A549 (cell line): ENCODE data around the gene GRK1. TPM values are rescaled to one million over a fixed set of nuclear protein-coding genes. Genes with fewer than 3 reads are reported as not detected.
"Not testable (repeated sequence)": the region's sequence is repeated elsewhere in the genome, so short reads cannot be mapped to it uniquely, and the experiment has no call there.

Experiments used
- ATAC-seq, 2 experiments: fragments of 200-7000 bp in 1 of 2; fragments of >200 bp in 1 of 2; cut with Nextera tagmentation in 1 of 2; cut with Tn5 transposase in 1 of 2; 3 replicates each; pipeline versions ENCODE4 v1.8.0 to v1.9.1; 2018 to 2020; ENCODE audit warnings: mild to moderate bottlenecking in 1 of 2, moderate library complexity in 1 of 2
- CTCF ChIA-PET: fragments of 300-600 bp; sonication (Branson Sonifier 250); formaldehyde crosslinking; extraction: SDS; loops from one replicate; lab custom pipeline; 2021; ENCODE audit warnings: antibody characterized with exemption, inconsistent platforms; lab: Yijun Ruan, JAX
- POLR2A ChIA-PET: fragments of 350-600 bp; formaldehyde crosslinking; extraction: SDS; loops from one replicate; lab custom pipeline; 2021; ENCODE audit warnings: antibody characterized with exemption, inconsistent platforms; lab: Yijun Ruan, JAX
- DNase-seq, 2 experiments: peaks; one replicate each; pipeline versions ENCODE4 v3.0.0 to v3.0.0-alpha.2; 2011 to 2016; ENCODE audit warnings: low read depth in 1 of 2, low spot score in 1 of 2
- FAIRE-seq: peaks from 2 replicates; lab custom pipeline; 2011; peaks lifted over from hg19 to GRCh38; lab: Jason Lieb, UNC
- H3K27ac ChIP-seq, 2 experiments: fragments of >200 bp; sonication (Bioruptor Twin); formaldehyde crosslinking; 3 replicates each; pipeline ENCODE4 v1.5.1; 2016 to 2017
- H3K4me1 ChIP-seq: fragments of >200 bp; sonication (Bioruptor Twin); formaldehyde crosslinking; 3 replicates; pipeline ENCODE4 v1.6.1; 2016
- H3K4me2 ChIP-seq: fragments of >200 bp; sonication (Bioruptor Twin); formaldehyde crosslinking; 3 replicates; pipeline ENCODE4 v1.6.1; 2016
- H3K4me3 ChIP-seq: fragments of >200 bp; sonication (Bioruptor Twin); formaldehyde crosslinking; 3 replicates; pipeline ENCODE4 v1.5.1; 2016
- H3K9me3 ChIP-seq: fragments of >200 bp; sonication (Bioruptor Twin); formaldehyde crosslinking; 3 replicates; pipeline ENCODE4 v1.6.1; 2016
- ESRRA ChIP-seq: fragments of 150-350 bp; IDR thresholded peaks from 2 replicates; pipeline ENCODE4 v1.6.1; 2014; ENCODE audit warnings: mild to moderate bottlenecking, low read length, borderline replicate concordance
- GATA3 ChIP-seq: IDR thresholded peaks from 2 replicates; pipeline ENCODE4 v1.6.1; 2012; ENCODE audit warnings: borderline replicate concordance
- HDAC2 ChIP-seq: fragments of 200-600 bp; sonication (generic); IDR thresholded peaks from 2 replicates; pipeline ENCODE4 v1.6.1; 2016
- HOXB13 ChIP-seq: fragments of 250-450 bp; sonication (Bioruptor Pico); IDR thresholded peaks from 2 replicates; pipeline ENCODE4 v1.5.0; 2020; ENCODE audit warnings: low read depth, mild to moderate bottlenecking, moderate library complexity
- NPAS2 ChIP-seq: fragments of 250-450 bp; sonication (Bioruptor Pico); IDR thresholded peaks from 2 replicates; pipeline ENCODE4 v1.8.0; 2022; ENCODE audit warnings: mild to moderate bottlenecking, moderate library complexity, borderline replicate concordance
- POLR2A ChIP-seq: IDR thresholded peaks from 2 replicates; pipeline ENCODE4 v1.6.1; 2012; ENCODE audit warnings: mild to moderate bottlenecking, low read length
- POLR2AphosphoS2 ChIP-seq: conservative IDR thresholded peaks from 2 replicates; pipeline ENCODE4 v1.6.1; 2012; ENCODE audit warnings: low read length, improper control_type of control experiment, inconsistent platforms
- RNF2 ChIP-seq: fragments of 200-600 bp; sonication (generic); IDR thresholded peaks from 2 replicates; pipeline ENCODE4 v1.6.1; 2016; ENCODE audit warnings: low read depth, mild to moderate bottlenecking, antibody characterized with exemption, moderate library complexity, borderline replicate concordance
- TFCP2L1 ChIP-seq: fragments of 250-450 bp; sonication (Bioruptor Pico); IDR thresholded peaks from 2 replicates; pipeline ENCODE4 v1.5.0; 2021; ENCODE audit warnings: mild to moderate bottlenecking
- ZSCAN20 ChIP-seq: fragments of 250-450 bp; sonication (Bioruptor Pico); IDR thresholded peaks from 2 replicates; pipeline ENCODE4 v1.8.0; 2022; ENCODE audit warnings: mild to moderate bottlenecking, moderate library complexity
- WGBS: methylation state at CpG from one replicate; pipeline ENCODE4 v1.1.6; 2017; ENCODE audit errors: missing lambda C conversion rate; 5-methylcytosine and 5-hydroxymethylcytosine counted together
- polyA plus RNA-seq, 4 experiments: library from polyadenylated mRNA; depleted of rRNA in 3 of 4; stranded (reverse); fragments of >200 nt; fragmentation: RNase III in 1 of 4; extraction: RNeasy Plus Mini Kit Qiagen cat#74134 plus additional on column Dnase treatment in 1 of 4; gene quantifications; 2 replicates in 3 of 4; 3 replicates in 1 of 4; pipeline ENCODE4 v1.2.3, GENCODE V29; 2011 to 2017
- TF ChIP-seq, protein P1 (sequence below): fragments of 250-450 bp; sonication (Bioruptor Pico); IDR thresholded peaks from 2 replicates; pipeline ENCODE4 v1.5.0; 2020; ENCODE audit warnings: low read depth, mild to moderate bottlenecking, moderate library complexity
- TF ChIP-seq, protein P2 (sequence below): fragments of 200-600 bp; sonication (generic); IDR thresholded peaks from 2 replicates; pipeline ENCODE4 v1.6.1; 2016; ENCODE audit warnings: antibody characterized with exemption, mild to moderate bottlenecking, moderate library complexity
- TF ChIP-seq, protein P3 (sequence below): fragments of >200 bp; sonication (Bioruptor Twin); formaldehyde crosslinking; IDR thresholded peaks from 2 replicates; pipeline ENCODE4 v1.6.1; 2016
- TF ChIP-seq, protein P4 (sequence below): IDR thresholded peaks from 2 replicates; pipeline ENCODE4 v1.6.1; 2012

The GRK1 gene
- polyA plus RNA-seq, 2 of the 4 experiments (the other 2 are of a cell fraction) = not detected

DNA sequence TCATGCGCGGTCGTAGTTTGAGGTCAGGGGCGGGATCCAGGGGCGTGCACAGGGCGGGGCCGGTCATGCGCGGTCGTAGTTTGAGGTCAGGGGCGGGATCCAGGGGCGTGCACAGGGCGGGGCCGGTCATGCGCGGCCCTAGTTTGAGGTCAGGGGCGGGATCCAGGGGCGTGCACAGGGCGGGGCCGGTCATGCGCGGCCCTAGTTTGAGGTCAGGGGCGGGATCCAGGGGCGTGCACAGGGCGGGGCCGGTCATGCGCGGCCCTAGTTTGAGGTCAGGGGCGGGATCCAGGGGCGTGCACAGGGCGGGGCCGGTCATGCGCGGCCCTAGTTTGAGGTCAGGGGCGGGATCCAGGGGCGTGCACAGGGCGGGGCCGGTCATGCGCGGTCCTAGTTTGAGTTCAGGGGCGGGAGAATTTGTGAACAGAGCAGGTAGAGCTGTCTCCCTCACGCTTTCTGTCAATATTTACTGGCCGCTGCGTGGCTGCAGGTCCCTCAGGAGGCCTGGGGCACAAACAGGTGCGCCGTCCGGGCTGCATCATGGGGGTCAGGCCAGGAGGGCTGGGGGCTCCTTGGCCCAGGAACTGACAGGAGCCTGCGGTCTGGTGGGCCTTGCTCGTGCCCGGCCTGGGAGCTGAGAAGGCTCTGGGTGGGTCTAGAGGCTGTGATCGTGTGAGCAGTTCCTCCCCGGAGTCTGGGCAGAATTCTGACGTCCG lies 59.2 kb downstream of the GRK1 start:
- 0 out of 3 replicates have a peak overlapping the region, but pooled peaks have one; percentile 30 for H3K4me2 ChIP-seq
- H3K4me3 ChIP-seq = peak overlapping the region; percentile 28; the same call in 2 of the 3 replicates
- POLR2A ChIA-PET, CTCF ChIA-PET, H3K9me3 ChIP-seq, FAIRE-seq, DNase-seq, H3K4me1 ChIP-seq, ATAC-seq: not testable (repeated sequence)
- H3K27ac ChIP-seq = 0 out of 6 replicates have a peak overlapping the region, but pooled peaks of 1 of the 2 experiments have one; percentile 21
- no CpG with 5 or more reads among the region's 54 CpGs for WGBS

DNA sequence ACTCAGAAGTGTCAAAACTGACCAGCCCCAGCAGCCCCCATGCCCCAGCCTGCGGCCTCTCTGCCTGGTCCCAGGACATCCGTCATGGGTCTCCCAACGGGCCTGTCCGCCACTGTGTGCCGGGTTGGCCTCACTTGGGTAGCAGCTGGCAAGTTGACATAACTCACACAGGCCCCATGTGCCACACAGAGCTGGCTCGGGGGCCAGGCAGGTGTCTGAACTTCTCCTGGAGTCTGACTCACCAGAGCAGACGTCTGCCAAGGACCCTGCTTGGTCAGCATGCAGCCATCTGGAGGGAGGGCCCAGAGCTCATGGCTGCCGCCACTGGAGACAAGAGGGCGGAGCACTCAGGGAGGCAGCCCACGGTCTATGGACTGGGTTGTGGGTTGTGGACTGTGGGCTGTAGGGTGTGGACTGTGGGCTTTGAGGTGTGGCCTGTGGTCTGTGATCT lies 60.0 kb downstream of the GRK1 start:
- ChIA-PET POLR2A (no interaction called here), CTCF (no interaction called here)
- no peak overlapping the region for H3K27ac ChIP-seq
- TF ChIP-seq ZSCAN20 (no peak), HOXB13 (CRISPR knock-in tag) (no peak), GATA3 (no peak), RNF2 (no peak), HDAC2 (no peak), TFCP2L1 (no peak), POLR2AphosphoS2 (no peak), ESRRA (no peak), NPAS2 (CRISPR knock-in tag) (no peak)
- TF ChIP-seq, protein P1, sequence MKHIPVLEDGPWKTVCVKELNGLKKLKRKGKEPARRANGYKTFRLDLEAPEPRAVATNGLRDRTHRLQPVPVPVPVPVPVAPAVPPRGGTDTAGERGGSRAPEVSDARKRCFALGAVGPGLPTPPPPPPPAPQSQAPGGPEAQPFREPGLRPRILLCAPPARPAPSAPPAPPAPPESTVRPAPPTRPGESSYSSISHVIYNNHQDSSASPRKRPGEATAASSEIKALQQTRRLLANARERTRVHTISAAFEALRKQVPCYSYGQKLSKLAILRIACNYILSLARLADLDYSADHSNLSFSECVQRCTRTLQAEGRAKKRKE = no peak
- TF ChIP-seq, protein P2, sequence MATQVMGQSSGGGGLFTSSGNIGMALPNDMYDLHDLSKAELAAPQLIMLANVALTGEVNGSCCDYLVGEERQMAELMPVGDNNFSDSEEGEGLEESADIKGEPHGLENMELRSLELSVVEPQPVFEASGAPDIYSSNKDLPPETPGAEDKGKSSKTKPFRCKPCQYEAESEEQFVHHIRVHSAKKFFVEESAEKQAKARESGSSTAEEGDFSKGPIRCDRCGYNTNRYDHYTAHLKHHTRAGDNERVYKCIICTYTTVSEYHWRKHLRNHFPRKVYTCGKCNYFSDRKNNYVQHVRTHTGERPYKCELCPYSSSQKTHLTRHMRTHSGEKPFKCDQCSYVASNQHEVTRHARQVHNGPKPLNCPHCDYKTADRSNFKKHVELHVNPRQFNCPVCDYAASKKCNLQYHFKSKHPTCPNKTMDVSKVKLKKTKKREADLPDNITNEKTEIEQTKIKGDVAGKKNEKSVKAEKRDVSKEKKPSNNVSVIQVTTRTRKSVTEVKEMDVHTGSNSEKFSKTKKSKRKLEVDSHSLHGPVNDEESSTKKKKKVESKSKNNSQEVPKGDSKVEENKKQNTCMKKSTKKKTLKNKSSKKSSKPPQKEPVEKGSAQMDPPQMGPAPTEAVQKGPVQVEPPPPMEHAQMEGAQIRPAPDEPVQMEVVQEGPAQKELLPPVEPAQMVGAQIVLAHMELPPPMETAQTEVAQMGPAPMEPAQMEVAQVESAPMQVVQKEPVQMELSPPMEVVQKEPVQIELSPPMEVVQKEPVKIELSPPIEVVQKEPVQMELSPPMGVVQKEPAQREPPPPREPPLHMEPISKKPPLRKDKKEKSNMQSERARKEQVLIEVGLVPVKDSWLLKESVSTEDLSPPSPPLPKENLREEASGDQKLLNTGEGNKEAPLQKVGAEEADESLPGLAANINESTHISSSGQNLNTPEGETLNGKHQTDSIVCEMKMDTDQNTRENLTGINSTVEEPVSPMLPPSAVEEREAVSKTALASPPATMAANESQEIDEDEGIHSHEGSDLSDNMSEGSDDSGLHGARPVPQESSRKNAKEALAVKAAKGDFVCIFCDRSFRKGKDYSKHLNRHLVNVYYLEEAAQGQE = no peak
- no peak overlapping the region for H3K4me3 ChIP-seq
- no peaks in the 10 kb centered on the region for H3K4me1 ChIP-seq
- DNase-seq (no peak), ATAC-seq (no peak), FAIRE-seq (no peak)
- 87% methylated on average over 5 of the region's 10 CpGs for WGBS
- H3K4me2 ChIP-seq = no peak overlapping the region
- peaks cover 7% of the 10 kb centered on the region for H3K9me3 ChIP-seq

DNA sequence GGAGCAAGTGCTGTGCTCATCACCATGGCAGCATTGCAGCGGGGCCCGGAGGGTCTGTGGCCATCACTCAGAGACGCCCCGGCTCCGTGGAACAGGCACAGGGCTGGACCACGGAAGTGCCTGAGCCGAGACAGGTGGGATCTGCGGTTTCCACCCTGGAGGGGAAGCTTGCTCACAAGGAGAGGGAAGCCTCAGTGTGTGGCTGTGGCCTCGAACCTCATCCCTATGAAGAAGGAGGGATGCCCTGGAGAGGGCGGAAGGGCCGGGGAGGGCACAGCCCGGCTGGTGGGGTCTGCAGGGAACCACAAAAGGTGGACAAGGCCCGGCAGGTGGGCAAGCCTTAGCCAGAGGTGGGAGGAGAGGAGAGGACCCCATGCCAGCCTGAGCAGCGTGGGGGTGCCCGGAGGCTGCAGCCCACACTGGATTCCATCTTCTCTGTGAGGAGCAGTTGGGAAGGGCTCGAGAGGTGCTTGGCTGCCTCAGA lies 61.6 kb downstream of the GRK1 start:
- ATAC-seq (no peak), DNase-seq (no peak), FAIRE-seq (no peak)
- ChIA-PET CTCF (interaction anchor here (0.6 kb wide), 1 partner anchor 500 kb away, joined by 3 read pairs; no protein-coding TSS in a partner anchor), POLR2A (no interaction called here)
- no peak overlapping the region for H3K4me3 ChIP-seq
- TF ChIP-seq, protein P3, sequence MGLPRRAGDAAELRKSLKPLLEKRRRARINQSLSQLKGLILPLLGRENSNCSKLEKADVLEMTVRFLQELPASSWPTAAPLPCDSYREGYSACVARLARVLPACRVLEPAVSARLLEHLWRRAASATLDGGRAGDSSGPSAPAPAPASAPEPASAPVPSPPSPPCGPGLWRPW = no peak
- TF ChIP-seq ESRRA (no peak), GATA3 (no peak), HDAC2 (no peak), POLR2A (no peak)
- TF ChIP-seq, protein P4, sequence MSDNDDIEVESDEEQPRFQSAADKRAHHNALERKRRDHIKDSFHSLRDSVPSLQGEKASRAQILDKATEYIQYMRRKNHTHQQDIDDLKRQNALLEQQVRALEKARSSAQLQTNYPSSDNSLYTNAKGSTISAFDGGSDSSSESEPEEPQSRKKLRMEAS = no peak
- 78% methylated on average over 14 of the region's 16 CpGs for WGBS
- peaks cover 7% of the 10 kb centered on the region for H3K9me3 ChIP-seq
- H3K27ac ChIP-seq = no peak overlapping the region
- H3K4me2 ChIP-seq = no peak overlapping the region
- H3K4me1 ChIP-seq = no peaks in the 10 kb centered on the region
